ENCODE measurements around the gene TRIM36.

- TF ChIP-seq, protein P1, sequence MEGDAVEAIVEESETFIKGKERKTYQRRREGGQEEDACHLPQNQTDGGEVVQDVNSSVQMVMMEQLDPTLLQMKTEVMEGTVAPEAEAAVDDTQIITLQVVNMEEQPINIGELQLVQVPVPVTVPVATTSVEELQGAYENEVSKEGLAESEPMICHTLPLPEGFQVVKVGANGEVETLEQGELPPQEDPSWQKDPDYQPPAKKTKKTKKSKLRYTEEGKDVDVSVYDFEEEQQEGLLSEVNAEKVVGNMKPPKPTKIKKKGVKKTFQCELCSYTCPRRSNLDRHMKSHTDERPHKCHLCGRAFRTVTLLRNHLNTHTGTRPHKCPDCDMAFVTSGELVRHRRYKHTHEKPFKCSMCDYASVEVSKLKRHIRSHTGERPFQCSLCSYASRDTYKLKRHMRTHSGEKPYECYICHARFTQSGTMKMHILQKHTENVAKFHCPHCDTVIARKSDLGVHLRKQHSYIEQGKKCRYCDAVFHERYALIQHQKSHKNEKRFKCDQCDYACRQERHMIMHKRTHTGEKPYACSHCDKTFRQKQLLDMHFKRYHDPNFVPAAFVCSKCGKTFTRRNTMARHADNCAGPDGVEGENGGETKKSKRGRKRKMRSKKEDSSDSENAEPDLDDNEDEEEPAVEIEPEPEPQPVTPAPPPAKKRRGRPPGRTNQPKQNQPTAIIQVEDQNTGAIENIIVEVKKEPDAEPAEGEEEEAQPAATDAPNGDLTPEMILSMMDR (IDR thresholded peaks at IDR 0.05; ENCODE audit: low read depth, low read length, poor library complexity, severe bottlenecking), result no peak
- TF ChIP-seq EZH2phosphoT487 (IDR thresholded peaks at IDR 0.05; ENCODE audit: borderline replicate concordance, low read length), result no peak
Observed at GRCh38 chr5:115186794-115187193, 17.1 kb upstream of the TRIM36 start.
